ENCODE data around the gene ACSM5.
"Not testable (repeated sequence)": the region's sequence is repeated elsewhere in the genome, so short reads cannot be mapped to it uniquely, and the experiment has no call there.

Gene ACSM5

DNA sequence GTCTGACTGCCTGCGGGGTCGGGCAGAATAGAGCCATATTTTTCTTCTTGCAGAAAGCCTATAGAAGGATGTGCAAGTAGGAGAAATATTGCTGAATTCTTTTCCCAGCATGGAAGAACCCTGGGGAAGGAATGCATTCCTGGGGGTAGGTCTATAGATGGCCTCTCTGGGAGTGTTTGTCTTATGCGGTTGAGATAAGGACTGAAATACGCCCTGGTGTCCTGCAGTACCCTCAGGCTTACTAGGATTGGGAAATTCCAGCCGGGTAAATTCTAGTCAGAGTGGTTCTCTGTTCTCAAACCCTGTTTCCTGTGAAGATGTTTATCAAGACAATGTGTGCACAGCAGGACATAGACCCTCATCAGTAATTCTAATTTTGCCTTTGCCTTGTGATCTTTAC is 44.3 kb downstream of the ACSM5 start:
- DNase-seq: not testable (repeated sequence)

DNA sequence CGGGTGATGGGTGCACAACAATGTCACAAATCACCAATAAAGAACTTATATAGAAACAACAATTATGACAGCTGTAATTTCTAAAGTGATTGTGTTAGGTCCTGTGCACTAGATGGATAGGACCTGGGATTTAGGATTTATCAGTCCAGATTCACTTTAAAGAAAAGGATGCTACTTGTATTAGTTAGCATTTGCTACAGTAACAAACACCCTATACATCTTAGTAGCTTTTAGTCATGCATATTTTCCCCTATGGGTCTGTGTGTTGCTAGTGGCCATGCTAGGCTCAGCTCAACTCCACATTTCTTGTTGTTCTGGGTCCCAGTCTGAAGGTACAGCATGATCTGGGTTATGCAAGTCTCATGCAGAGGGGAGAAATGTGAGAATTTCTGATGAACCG is 49.9 kb downstream of the ACSM5 start:
- not testable (repeated sequence) for DNase-seq

DNA sequence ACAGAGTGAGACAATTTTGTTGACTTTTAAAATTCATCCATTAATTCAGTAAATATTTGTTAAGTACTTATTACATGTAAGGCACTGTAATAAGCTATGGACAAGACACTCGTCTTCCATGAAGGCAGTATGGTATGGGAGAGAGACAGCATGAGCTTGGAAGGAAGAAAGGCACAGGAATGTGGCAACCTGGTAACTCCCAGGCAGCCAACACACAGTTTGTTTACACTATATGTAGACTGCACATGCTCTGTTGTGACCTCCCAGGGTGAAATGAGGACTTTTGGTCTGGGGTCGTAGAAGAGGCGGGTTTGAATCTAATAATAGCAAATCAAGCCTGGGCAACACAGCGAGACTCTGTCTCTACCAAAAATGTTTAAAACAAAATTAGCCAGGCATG is 51.0 kb downstream of the ACSM5 start:
- not testable (repeated sequence) for DNase-seq

DNA sequence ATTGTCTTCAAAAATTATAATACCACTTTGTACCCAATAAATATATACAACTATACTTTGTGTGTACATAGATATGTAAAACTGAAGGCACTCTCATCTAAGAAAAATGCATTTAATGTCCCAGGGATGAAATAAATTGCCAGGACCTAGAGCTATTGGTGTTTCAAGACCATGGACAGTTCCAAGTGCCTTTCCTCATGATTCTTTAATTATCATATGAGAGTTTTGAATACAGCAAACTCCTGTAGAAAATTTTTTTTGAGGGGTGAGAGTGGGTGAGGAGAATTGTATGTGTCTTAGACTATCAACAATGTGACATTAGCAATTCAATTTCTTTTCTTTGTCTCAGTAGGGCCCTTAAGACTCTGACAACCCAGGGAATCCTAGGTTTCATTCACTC is 59.6 kb downstream of the ACSM5 start:
- not testable (repeated sequence) for DNase-seq

DNA sequence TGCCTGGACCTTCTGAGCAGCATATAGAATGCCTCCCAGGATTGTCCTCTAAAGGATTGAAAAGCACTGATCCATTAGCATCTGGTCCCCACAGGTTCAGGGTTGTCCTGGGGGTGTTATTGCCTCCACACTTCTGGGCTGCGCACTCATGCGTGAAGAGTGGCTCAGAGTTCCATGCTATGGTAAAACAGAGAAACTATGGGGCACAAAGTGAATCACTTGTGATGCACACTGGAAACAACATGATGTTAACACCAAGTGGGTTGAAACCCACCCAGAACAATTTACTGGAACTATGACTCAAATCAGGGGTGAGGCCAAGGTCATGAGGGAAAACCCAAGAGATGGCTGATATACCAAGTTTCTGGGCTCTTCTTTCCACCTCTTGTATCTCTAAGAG is 60.6 kb downstream of the ACSM5 start:
- DNase-seq: not testable (repeated sequence)

DNA sequence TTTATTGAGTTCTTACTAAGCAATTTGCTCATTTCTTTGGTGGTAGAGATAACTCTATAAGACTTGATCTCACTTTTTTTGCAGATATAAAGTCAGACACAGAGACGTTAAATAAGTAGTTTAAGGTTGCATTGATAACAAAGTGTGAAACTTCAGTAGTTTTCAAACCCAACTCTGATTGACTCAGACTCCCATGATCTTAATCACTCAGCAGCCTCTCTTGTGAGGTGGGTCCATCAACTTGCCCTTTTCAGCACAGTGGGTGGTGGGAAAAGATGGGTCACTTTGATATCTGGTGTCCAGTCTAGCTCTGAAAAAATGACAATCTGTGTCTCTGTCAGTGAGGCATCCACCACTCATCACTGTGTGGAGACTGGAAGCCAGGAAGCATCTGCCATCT is 61.4 kb downstream of the ACSM5 start:
- not testable (repeated sequence) for DNase-seq

DNA sequence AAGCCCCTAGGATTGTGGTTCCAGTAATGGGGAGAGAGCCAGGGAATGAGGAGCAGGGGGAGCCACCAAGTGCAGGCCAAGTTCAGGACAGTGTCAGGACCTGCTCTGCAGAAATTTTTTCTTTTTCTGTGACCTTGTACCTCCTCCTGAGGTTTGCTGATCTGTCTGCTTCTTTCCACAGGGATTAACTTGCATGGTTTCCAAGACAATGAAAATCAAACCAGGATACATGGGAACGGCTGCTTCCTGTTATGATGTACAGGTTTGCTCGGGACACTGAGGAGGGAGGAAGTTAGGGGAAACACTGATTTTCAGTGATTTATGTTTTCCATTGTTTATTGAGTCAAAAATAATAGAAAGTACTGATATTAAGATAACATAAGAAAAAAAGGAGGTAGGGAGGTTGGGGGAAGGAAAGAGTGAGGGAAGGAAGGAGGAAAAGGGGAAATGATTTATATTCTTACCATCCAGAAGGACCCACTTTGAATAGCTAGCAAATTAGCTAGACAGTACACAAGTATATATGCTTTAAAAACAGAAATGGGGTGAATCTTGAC is 67.9 kb downstream of the ACSM5 start:
- DNase-seq: not testable (repeated sequence)

DNA sequence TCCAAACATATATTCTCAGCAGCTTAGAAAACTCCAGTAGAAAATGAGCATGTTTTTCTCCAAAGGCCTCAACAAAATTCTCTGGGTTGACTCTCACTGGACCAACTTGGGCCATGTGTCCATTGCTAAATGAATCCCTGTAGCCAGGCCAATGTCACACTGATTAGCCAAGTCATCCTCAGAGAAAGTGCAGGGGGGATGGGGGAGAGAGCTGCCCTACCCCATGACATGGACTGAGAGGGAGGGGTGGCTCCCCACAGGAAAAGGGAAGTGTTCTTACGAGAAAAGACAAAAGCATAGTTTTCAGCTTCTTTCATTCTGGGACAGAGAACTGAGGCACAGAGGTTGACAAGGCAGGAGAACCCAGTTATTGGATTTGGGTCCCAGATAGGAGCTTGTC is 74.7 kb downstream of the ACSM5 start:
- DNase-seq: not testable (repeated sequence)

DNA sequence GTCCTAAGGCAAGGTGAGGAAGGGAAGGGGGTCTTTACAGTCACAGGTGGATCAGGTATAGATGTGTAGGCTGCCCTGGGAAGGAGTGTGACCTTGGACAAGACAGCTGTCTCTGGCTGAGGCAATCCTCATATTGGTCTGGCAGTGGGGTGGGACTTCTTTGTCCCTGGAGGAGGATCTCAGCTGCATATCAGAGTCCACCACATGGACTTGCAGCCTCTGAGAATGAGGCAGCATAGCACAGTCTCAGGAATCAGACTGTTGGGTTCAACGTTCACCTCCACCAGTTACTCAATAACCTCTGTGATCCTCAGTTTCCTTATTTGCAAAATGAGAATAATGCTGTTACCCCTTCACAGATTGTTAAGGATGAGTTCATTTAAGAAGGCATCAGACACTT is 75.4 kb downstream of the ACSM5 start:
- no peak for DNase-seq

DNA sequence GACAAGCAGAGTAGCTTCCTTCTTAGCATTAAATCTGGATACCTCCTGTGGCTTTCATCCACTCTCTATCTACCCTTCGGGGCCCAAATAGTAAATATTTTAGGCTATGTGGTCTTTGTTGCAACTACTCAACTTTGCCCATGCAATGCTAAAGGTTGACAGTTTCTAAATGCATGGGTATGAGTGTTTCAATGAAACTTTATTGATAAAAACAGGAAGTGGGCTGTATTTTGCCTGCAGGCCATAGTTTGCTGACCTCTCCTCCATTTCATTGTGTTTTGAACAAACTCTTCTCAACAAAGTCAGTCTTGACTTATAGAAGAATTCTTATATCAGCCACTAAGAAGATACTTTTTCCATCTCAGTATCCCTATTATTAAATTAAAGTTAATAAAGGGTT is 76.1 kb downstream of the ACSM5 start:
- no peak for DNase-seq
